GM12878 (cell line): Measurements from ENCODE around the gene FILIP1L. TPM values are rescaled to one million over a fixed set of nuclear protein-coding genes. Genes with fewer than 3 reads are reported as not detected.

Experiments
- ATAC-seq: fragments of 200-7000 bp; cut with Tn5 transposase; 3 replicates; pipeline ENCODE4 v1.9.1; 2020; ENCODE audit warnings: mild to moderate bottlenecking, moderate library complexity
- BruUV-seq: library from RNA; stranded (reverse); fragments of 400-500 nt; replicated peaks from 2 replicates; lab custom pipeline; 2021; lab: Mats Ljungman, UMichigan
- CTCF ChIA-PET: fragments of 300-600 bp; sonication (Branson Sonifier 250); formaldehyde crosslinking; extraction: SDS; loops from one replicate; lab custom pipeline; 2021; ENCODE audit warnings: inconsistent platforms; lab: Yijun Ruan, JAX
- POLR2A ChIA-PET: fragments of 350-600 bp; formaldehyde crosslinking; extraction: SDS; loops from one replicate; lab custom pipeline; 2021; ENCODE audit warnings: inconsistent platforms; lab: Charles Lee
- RAD21 ChIA-PET: fragments of 300-600 bp; sonication (Branson Sonifier 250); formaldehyde crosslinking; loops from one replicate; lab custom pipeline; 2023; ENCODE audit warnings: antibody characterized with exemption; ENCODE audit not compliant: unreplicated experiment; lab: Charles Lee
- SMC1A ChIA-PET: fragments of 300-600 bp; sonication (Branson Sonifier 250); formaldehyde crosslinking; loops from one replicate; lab custom pipeline; 2023; ENCODE audit not compliant: unreplicated experiment, uncharacterized antibody; lab: Charles Lee
- DNase-seq: peaks from one replicate; pipeline ENCODE4 v3.0.0-alpha.2; 2011; ENCODE audit warnings: low read depth, low spot score
- FAIRE-seq: peaks from 3 replicates; lab custom pipeline; 2011; peaks lifted over from hg19 to GRCh38; lab: Jason Lieb, UNC
- H2AFZ ChIP-seq: 2 replicates; pipeline ENCODE4 v1.6.0; 2011; ENCODE audit warnings: low read depth, low read length, control low read depth; ENCODE audit not compliant: control insufficient read depth
- H3K27ac ChIP-seq: 2 replicates; pipeline ENCODE4 v1.5.1; 2011; ENCODE audit warnings: control low read depth; ENCODE audit not compliant: control insufficient read depth, insufficient read depth
- H3K27me3 ChIP-seq, 2 experiments: replicated peaks in 1 of 2; 2 replicates each; pipeline versions ENCODE4 v1.6.0 to v1.6.1; 2011; ENCODE audit warnings: low read length in 1 of 2; ENCODE audit not compliant: control insufficient read depth in 2 of 2, insufficient read depth in 2 of 2
- H3K36me3 ChIP-seq, 2 experiments: 2 replicates each; pipeline ENCODE4 v1.5.1; 2011; ENCODE audit warnings: low read length in 1 of 2; ENCODE audit not compliant: control insufficient read depth in 2 of 2, insufficient read depth in 2 of 2
- H3K4me1 ChIP-seq: 2 replicates; pipeline ENCODE4 v1.6.1; 2011; ENCODE audit warnings: mild to moderate bottlenecking, low read length, moderate library complexity, mixed read lengths; ENCODE audit not compliant: control insufficient read depth, insufficient read depth
- H3K4me2 ChIP-seq: 2 replicates; pipeline ENCODE4 v1.6.0; 2011; ENCODE audit warnings: control low read depth; ENCODE audit not compliant: control insufficient read depth, insufficient read depth
- H3K4me3 ChIP-seq: fragments of 200-600 bp; sonication (generic); 2 replicates; pipeline ENCODE4 v1.5.1; 2016
- H3K79me2 ChIP-seq: 2 replicates; pipeline ENCODE4 v1.6.0; 2011; ENCODE audit warnings: low read length; ENCODE audit not compliant: control insufficient read depth, insufficient read depth
- H3K9ac ChIP-seq: 2 replicates; pipeline ENCODE4 v1.8.0; 2011; ENCODE audit warnings: low read length, control low read depth, mixed read lengths; ENCODE audit not compliant: control insufficient read depth, insufficient read depth
- H3K9me3 ChIP-seq: replicated peaks from 3 replicates; pipeline ENCODE4 v1.5.1; 2011; ENCODE audit warnings: mild to moderate bottlenecking, low read length; ENCODE audit not compliant: control insufficient read depth, insufficient read depth
- H4K20me1 ChIP-seq: 2 replicates; pipeline ENCODE4 v1.6.0; 2011; ENCODE audit not compliant: control insufficient read depth, insufficient read depth
- BHLHE40 ChIP-seq, 2 experiments: fragments of 450-650 bp in 1 of 2; IDR thresholded peaks; 2 replicates each; pipeline ENCODE4 v1.6.1; 2011 to 2017; ENCODE audit warnings: low read depth in 2 of 2, borderline replicate concordance in 1 of 2, improper control_type of control experiment in 1 of 2, low read length in 1 of 2, mild to moderate bottlenecking in 1 of 2
- HCFC1 ChIP-seq: fragments of 150-350 bp; IDR thresholded peaks from 2 replicates; pipeline ENCODE4 v1.6.1; 2014; ENCODE audit warnings: low read length
- NR2C2 ChIP-seq: IDR thresholded peaks from 2 replicates; pipeline ENCODE4 v1.6.1; 2011; ENCODE audit warnings: borderline replicate concordance, low read depth; ENCODE audit not compliant: control insufficient read depth, insufficient read length
- POLR2AphosphoS5 ChIP-seq: IDR thresholded peaks from 2 replicates; pipeline ENCODE4 v1.6.1; 2011; ENCODE audit warnings: mild to moderate bottlenecking, low read length, inconsistent platforms
- RBBP5 ChIP-seq: fragments of 200-600 bp; sonication (generic); conservative IDR thresholded peaks from 2 replicates; pipeline ENCODE4 v1.6.1; 2016
- SUPT20H ChIP-seq: IDR thresholded peaks from 2 replicates; pipeline ENCODE4 v1.6.1; 2011; ENCODE audit warnings: low read depth, mild to moderate bottlenecking, low read length, moderate library complexity, borderline replicate concordance; ENCODE audit not compliant: control insufficient read depth
- ZNF217 ChIP-seq: fragments of 450-650 bp; IDR thresholded peaks from 2 replicates; pipeline ENCODE4 v1.6.1; 2017; ENCODE audit warnings: antibody characterized with exemption, mild to moderate bottlenecking
- ZZZ3 ChIP-seq: IDR thresholded peaks from 2 replicates; pipeline ENCODE4 v1.6.1; 2011; ENCODE audit warnings: low read depth; ENCODE audit not compliant: control insufficient read depth, insufficient read length
- WGBS: methylation state at CpG from one replicate; pipeline ENCODE4 v1.1.6; 2016; ENCODE audit warnings: low lambda C conversion rate; ENCODE audit not compliant: insufficient replicate concordance, insufficient coverage; ENCODE audit errors: missing lambda C conversion rate; 5-methylcytosine and 5-hydroxymethylcytosine counted together
- in situ Hi-C: fragments of 300-500 bp; cut with MboI; formaldehyde crosslinking; loops from 9 replicates; pipeline ENCODE4 v1.14.3; 2018; ENCODE audit warnings: mixed read lengths
- intact Hi-C: fragments of 100-400 bp; cut with micrococcal nuclease; formaldehyde crosslinking; loops from one replicate; pipeline ENCODE4 v1.14.2; 2022; ENCODE audit not compliant: unreplicated experiment
- polyA plus RNA-seq, 11 experiments: library from polyadenylated mRNA; depleted of rRNA in 4 of 11; unstranded in 6 of 11; stranded (reverse) in 5 of 11; fragments of >200 nt; fragmentation: Nextera tagmentation in 4 of 11; fragmentation: Illumina TruSeq in 1 of 11; extraction: Ambion mirVana in 4 of 11; extraction: Trizol in 1 of 11; gene quantifications; 1 replicate in 1 of 11; 2 replicates in 10 of 11; pipeline versions ENCODE4 v1.2.1 to v1.2.3, GENCODE V29; 2011 to 2016; ENCODE audit warnings: inconsistent platforms in 2 of 11, missing spikeins in 2 of 11, low read depth in 1 of 11
- total RNA-seq, 4 experiments: library from RNA; depleted of rRNA in 3 of 4; stranded (reverse); fragments of >200 nt in 3 of 4; fragmentation: Illumina TruSeq in 1 of 4; extraction: Trizol in 1 of 4; gene quantifications; 2 replicates each; pipeline versions ENCODE4 v1.2.1 to v1.2.3, GENCODE V29; 2013 to 2021
- TF ChIP-seq, protein P1 (sequence below): IDR thresholded peaks from 2 replicates; pipeline ENCODE4 v1.6.1; 2011; ENCODE audit warnings: low read depth, low read length, improper control_type of control experiment, borderline replicate concordance
- TF ChIP-seq, protein P2 (sequence below): fragments of 450-650 bp; IDR thresholded peaks from 2 replicates; pipeline ENCODE4 v1.6.1; 2017; ENCODE audit warnings: mild to moderate bottlenecking
- TF ChIP-seq, protein P3 (sequence below): IDR thresholded peaks from 2 replicates; pipeline ENCODE4 v1.6.1; 2012; ENCODE audit warnings: mild to moderate bottlenecking, low read depth, low read length
- TF ChIP-seq, protein P4 (sequence below): IDR thresholded peaks from 2 replicates; pipeline ENCODE4 v1.6.1; 2011; ENCODE audit warnings: mild to moderate bottlenecking, low read depth, low read length, moderate library complexity; ENCODE audit not compliant: insufficient replicate concordance
- TF ChIP-seq, protein P5 (sequence below): fragments of 450-650 bp; IDR thresholded peaks from 2 replicates; pipeline ENCODE4 v1.6.1; 2016; ENCODE audit warnings: mild to moderate bottlenecking

Gene FILIP1L
- total and polyA plus RNA-seq, 10 of the 15 experiments (the other 5 are each of a cell fraction or from before 2014, with no cell fraction given), result 0.24 to 6.1 (median 3.5) TPM

DNA sequence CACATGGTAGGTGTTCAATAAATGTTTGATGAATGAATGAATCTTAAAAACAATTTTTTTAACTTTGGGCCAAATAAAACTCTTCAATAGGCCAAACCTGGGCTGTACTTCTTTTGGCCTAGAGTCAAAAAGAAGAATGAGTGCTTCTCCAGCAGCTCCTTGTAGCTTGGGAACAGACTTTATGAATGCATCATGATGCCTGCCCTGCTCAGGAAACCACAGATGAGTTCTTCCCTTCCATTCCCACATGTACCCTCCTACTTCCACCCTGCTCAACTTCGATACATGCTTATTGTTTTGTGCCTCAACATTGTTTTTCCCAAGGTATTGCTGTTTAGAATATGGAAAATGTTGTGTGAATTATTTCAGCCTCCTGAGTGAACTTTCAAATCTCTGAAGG is 87.0 kb downstream of the FILIP1L start:
- in situ Hi-C loops, result no loop called here
- ChIA-PET CTCF (no interaction called here), RAD21 (no interaction called here)
- TF ChIP-seq NR2C2, result no peak
- TF ChIP-seq, protein P1, sequence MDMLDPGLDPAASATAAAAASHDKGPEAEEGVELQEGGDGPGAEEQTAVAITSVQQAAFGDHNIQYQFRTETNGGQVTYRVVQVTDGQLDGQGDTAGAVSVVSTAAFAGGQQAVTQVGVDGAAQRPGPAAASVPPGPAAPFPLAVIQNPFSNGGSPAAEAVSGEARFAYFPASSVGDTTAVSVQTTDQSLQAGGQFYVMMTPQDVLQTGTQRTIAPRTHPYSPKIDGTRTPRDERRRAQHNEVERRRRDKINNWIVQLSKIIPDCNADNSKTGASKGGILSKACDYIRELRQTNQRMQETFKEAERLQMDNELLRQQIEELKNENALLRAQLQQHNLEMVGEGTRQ, result no peak
- TF ChIP-seq, protein P2, sequence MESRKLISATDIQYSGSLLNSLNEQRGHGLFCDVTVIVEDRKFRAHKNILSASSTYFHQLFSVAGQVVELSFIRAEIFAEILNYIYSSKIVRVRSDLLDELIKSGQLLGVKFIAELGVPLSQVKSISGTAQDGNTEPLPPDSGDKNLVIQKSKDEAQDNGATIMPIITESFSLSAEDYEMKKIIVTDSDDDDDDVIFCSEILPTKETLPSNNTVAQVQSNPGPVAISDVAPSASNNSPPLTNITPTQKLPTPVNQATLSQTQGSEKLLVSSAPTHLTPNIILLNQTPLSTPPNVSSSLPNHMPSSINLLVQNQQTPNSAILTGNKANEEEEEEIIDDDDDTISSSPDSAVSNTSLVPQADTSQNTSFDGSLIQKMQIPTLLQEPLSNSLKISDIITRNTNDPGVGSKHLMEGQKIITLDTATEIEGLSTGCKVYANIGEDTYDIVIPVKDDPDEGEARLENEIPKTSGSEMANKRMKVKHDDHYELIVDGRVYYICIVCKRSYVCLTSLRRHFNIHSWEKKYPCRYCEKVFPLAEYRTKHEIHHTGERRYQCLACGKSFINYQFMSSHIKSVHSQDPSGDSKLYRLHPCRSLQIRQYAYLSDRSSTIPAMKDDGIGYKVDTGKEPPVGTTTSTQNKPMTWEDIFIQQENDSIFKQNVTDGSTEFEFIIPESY, result no peak
- TF ChIP-seq HCFC1, result no peak
- no peak for TF ChIP-seq ZZZ3
- no peak for TF ChIP-seq BHLHE40 (IDR thresholded peaks at IDR 0.05; ENCODE audit: borderline replicate concordance in 1 of 2, low read depth in 2 of 2, low read length in 1 of 2)
- TF ChIP-seq, protein P3, sequence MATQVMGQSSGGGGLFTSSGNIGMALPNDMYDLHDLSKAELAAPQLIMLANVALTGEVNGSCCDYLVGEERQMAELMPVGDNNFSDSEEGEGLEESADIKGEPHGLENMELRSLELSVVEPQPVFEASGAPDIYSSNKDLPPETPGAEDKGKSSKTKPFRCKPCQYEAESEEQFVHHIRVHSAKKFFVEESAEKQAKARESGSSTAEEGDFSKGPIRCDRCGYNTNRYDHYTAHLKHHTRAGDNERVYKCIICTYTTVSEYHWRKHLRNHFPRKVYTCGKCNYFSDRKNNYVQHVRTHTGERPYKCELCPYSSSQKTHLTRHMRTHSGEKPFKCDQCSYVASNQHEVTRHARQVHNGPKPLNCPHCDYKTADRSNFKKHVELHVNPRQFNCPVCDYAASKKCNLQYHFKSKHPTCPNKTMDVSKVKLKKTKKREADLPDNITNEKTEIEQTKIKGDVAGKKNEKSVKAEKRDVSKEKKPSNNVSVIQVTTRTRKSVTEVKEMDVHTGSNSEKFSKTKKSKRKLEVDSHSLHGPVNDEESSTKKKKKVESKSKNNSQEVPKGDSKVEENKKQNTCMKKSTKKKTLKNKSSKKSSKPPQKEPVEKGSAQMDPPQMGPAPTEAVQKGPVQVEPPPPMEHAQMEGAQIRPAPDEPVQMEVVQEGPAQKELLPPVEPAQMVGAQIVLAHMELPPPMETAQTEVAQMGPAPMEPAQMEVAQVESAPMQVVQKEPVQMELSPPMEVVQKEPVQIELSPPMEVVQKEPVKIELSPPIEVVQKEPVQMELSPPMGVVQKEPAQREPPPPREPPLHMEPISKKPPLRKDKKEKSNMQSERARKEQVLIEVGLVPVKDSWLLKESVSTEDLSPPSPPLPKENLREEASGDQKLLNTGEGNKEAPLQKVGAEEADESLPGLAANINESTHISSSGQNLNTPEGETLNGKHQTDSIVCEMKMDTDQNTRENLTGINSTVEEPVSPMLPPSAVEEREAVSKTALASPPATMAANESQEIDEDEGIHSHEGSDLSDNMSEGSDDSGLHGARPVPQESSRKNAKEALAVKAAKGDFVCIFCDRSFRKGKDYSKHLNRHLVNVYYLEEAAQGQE, result no peak
- TF ChIP-seq, protein P4, sequence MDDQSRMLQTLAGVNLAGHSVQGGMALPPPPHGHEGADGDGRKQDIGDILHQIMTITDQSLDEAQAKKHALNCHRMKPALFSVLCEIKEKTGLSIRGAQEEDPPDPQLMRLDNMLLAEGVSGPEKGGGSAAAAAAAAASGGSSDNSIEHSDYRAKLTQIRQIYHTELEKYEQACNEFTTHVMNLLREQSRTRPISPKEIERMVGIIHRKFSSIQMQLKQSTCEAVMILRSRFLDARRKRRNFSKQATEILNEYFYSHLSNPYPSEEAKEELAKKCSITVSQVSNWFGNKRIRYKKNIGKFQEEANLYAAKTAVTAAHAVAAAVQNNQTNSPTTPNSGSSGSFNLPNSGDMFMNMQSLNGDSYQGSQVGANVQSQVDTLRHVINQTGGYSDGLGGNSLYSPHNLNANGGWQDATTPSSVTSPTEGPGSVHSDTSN, result no peak
- TF ChIP-seq SUPT20H, result no peak
- TF ChIP-seq ZNF217, result no peak
- no peak for TF ChIP-seq RBBP5
- TF ChIP-seq, protein P5, sequence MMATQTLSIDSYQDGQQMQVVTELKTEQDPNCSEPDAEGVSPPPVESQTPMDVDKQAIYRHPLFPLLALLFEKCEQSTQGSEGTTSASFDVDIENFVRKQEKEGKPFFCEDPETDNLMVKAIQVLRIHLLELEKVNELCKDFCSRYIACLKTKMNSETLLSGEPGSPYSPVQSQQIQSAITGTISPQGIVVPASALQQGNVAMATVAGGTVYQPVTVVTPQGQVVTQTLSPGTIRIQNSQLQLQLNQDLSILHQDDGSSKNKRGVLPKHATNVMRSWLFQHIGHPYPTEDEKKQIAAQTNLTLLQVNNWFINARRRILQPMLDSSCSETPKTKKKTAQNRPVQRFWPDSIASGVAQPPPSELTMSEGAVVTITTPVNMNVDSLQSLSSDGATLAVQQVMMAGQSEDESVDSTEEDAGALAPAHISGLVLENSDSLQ, result no peak
- no peak for TF ChIP-seq POLR2AphosphoS5

More for the DNA sequence above, 87.0 kb downstream of the FILIP1L start:
- no peak overlapping the region for H3K4me2 ChIP-seq
- no peaks in the 10 kb centered on the region for H3K27me3 ChIP-seq
- FAIRE-seq (no peak), DNase-seq (no peak), ATAC-seq (no peak)
- BruUV-seq, result no TSS peak
- no peak overlapping the region for H3K9ac ChIP-seq
- no peaks in the 10 kb centered on the region for H4K20me1 ChIP-seq
- WGBS, result 89% methylated on average over 1 of the region's 1 CpG
- no peaks in the 10 kb centered on the region for H3K36me3 ChIP-seq
- H3K79me2 ChIP-seq, result no peaks in the 10 kb centered on the region
- H3K27ac ChIP-seq, result no peak overlapping the region
- no peak overlapping the region for H3K4me3 ChIP-seq
- no peak overlapping the region for H2AFZ ChIP-seq
- no peaks in the 10 kb centered on the region for H3K9me3 ChIP-seq
- intact Hi-C loops, result no loop called here
- POLR2A ChIA-PET, result no interaction called here
- peaks cover 12% of the 10 kb centered on the region for H3K4me1 ChIP-seq
- SMC1A ChIA-PET, result no interaction called here
